GM19240 (cell line): ENCODE data around the gene CAPN15.

ENCODE experiments used
- DNase-seq: peaks from one replicate; pipeline ENCODE4 v3.0.0; 2011; ENCODE audit warnings: low spot score; ENCODE audit not compliant: insufficient read length

CAPN15 gene

DNA sequence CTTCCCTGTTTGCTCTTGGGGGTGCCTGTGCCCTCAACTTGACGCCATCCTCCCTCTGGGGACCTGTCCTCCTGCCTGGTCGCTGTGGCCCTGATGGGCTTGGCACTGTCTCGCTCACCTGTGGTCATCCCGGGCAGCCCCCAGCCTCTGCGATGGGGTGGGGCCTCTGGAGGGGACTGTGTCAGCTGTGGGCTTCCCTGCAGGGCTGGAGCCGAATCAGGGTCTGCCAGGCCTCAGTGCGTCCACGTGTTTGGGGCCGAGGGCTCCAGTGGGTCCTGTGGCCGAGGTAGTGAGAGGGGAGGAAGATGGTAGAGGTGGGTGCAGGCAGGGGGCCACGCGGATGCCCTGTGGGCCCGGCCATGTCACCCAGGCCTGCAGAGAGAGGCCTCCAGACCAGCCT lies 50.3 kb downstream of the CAPN15 start:
- DNase-seq: no peak

DNA sequence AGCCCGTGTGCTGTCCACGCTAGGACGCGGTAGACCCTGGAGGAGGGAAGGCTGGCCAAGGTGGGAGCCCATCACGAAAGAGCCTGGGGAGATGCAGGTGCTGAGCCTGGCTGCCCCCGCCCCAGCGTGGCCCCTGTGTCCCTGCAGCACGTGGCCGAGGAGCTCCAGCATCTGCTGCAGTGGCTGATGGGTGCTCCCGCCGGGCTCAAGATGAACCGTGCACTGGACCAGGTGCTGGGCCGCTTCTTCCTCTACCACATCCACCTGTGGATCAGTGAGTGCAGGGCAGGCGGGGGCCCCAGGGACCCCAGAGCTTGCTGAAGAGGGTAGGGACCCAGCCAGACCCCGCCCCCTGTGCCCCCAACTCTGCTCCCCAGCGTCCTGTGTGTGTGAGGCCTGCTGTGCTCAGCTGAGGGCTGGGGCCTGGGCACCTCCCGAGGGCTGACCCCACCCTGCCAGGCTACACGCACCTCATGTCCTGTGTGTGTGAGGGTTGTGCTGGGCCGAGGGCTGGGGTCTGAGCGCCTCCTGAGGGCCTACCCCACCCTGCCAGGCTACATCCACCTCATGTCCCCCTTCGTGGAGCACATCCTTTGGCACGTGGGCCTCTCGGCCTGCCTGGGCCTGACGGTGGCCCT lies 50.8 kb downstream of the CAPN15 start:
- no peak for DNase-seq

DNA sequence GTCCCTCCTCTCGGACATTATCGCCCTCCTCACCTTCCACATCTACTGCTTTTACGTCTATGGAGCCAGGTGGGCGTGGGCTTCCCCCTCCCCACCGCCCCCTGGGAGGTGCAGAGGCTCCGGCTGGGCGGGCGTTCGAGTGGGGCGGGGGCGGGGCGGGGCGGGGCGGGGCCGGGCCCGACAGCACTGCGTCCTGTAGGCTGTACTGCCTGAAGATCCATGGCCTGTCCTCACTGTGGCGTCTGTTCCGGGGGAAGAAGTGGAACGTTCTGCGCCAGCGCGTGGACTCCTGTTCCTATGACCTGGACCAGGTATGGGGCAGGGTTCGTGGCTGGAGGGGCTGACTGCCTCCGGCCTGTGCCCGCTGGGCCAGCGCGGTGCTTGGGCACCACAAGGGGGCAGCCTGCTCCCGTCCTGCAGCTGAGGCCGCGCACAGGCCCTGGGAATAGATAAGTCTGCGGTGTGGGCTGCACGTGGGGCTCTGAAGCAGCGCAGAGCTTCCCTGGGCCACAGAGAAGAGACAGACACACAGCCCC lies 51.4 kb downstream of the CAPN15 start:
- DNase-seq: peak; percentile 76

DNA sequence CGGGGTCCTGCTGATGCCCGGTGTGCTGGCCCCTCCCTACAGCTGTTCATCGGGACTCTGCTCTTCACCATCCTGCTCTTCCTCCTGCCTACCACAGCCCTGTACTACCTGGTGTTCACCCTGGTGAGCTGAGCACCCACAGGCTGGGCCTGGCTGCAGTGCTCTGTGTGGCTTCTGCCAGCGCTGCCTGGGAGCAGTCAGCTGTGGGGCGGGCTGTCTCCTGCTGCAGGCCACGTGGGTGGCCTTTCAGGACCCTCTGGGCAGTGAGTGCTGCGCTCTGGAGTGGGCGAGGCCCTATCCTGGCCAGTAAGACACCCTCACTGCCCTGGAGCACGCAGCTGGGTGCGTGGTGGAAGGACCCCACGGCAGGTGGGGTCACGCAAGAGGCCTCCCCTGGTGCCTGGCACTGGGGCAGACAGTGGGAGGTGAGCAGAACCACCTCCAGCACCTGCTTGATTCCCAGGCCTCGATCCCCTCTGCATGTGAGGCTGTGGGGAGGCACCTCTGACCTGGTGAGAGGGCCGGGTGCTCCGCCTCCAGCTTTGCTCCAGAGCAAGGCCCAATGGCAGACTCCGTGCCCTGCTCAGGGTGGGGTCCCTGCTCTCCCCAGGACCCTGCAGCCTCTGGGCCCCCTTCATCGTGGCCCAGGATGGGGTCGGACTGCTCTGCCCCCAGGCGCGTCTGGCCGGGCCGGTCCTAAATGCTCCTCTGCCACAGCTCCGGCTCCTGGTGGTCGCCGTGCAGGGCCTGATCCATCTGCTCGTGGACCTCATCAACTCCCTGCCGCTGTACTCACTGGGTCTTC lies 52.8 kb downstream of the CAPN15 start:
- DNase-seq: no peak

DNA sequence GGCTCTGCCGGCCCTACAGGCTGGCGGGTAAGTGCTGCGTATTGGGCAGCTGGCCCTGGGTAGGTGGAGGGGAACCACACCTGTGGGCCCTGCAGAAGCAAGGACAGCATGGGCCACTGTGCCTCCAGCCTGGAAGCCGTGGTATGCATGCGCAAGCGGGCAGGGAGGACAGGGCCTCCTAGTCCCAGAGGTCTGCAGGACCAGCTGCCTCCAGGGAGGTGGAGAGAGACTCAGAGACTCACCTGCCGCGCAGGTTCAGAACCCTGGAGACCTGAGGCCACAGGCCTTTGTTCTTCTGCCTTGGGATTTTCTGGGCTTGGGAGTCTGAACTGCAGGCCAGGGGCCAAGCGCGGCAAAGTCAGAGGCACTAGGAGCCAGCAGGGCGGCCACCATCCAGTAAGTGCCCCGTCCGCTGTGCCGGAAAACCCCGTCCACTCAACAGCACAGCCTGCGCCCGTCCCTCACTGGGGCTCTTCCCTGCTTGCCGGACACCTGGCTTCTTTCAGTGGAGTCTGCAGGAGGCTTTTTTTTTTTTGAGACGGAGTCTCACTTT lies 53.5 kb downstream of the CAPN15 start:
- DNase-seq: no peak

DNA sequence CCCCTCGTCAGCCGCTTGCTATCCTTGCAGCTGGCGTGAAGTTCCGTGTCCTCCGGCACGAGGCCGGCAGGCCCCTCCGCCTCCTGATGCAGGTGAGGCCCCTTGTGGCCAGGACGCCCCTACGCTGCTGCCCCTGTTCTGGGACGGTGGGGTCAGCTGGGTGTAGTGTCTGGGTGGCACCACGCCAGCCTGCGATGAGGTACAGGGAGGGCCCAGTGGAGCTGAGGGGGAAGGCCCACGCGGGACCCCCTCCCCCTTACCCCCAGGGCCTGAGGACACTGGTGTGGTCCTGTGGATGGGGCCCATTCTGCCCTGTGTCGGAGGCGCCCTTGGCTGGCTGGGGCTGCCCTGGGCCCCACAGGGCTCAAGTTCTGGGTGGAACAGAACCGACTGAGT lies 54.7 kb downstream of the CAPN15 start:
- no peak for DNase-seq

DNA sequence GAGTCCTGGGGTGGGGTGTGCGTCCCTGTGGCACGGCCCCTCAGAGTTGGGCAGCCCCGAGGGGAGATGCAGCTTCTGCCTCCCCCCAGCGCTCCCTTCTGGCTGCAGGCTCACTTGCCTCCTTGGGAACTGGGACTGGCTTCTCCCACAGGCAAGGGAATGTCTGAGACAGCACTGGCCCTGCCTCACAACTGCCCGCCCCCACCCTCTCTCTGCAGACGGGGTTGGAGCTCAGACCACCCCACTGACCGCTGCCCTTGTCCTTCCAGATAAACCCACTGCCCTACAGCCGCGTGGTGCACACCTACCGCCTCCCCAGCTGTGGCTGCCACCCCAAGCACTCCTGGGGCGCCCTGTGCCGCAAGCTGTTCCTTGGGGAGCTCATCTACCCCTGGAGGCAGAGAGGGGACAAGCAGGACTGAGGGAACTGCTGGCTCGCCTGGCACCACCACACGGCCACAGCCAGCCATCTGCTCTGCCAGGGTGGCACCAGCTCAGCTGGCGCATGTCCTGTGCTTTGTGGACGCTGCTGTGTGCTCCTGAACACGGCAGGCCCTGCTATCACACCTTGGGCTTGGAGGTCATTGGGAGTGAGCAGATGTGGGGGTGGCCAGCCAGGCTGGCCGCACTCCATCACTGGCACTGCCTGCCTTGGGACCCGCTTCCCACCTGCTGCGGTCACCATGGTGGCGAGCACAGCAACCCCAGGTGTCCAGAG lies 55.3 kb downstream of the CAPN15 start:
- no peak for DNase-seq

DNA sequence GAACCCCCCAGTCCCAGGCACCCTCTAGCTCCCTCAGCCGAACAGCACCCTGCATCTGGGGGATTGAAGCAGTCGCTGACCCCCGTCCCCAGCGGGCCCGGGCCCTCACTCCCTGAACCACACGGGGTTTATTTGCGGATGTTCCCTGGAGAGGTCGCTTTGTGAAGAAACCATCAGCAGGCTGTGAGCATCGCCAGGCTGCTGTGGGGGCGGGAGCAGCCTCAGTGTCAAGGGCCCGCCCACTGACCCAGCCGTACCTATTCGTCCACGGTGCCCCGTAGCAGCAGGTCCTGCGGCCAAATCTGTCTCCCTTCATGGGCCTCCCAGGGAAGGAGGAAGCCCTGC lies 55.9 kb downstream of the CAPN15 start:
- no peak for DNase-seq

DNA sequence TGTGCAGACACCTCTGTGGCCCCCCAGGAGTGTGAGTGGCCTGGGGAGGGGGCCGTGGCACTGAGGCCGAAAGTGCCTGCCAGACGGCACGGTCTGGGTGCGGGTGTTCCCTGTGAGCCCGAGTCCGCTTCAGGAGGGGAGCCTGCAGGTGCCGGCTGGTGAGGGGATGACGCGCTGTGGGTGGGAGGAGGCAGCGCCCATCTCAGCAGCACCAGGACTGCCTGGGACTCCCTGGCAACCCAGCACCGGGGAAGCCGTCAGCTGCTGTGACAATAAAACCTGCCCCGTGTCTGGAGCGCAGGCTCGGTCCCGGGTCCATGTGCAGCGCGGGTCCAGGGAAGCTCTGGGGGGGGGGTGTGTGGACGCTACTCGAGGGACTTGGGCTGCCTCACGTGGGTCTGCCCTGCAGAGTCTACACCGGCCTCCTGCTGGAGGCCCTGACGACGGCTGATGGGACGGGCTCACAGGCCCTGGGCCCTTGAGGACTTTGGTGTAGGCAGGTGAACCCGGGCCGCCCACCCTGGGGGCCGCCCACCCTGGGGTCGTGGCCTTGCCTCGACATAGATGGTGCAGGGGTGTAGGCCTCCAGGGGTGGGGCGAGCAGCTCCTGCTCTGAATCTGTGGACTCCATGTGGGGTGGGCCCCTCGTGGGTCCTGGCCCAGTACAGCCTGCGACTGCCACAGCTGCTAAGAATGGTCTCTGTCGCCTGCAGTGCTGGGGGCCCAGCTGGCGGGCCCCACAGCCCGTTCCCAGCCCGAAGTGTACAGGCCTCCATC lies 56.5 kb downstream of the CAPN15 start:
- DNase-seq: no peak

DNA sequence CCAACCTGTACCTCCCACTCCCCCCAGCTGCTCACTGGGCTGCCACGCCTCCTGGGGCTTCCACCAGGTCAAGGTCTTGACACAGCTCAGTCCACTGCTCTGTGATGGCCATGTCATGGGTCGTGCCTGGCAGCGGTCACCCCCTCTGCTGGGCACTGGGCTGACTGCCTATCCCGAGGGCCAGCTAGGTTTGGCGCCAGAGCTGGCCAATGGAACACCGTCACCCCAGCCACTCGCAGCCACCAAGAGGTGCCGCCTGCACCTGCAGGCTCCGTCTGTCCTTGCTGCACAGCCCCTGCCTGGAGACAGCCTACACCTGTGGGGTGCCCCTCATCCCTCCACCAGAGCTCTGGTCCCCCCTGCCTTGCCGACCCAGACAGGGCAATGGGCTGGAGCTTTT lies 57.8 kb downstream of the CAPN15 start:
- no peak for DNase-seq

DNA sequence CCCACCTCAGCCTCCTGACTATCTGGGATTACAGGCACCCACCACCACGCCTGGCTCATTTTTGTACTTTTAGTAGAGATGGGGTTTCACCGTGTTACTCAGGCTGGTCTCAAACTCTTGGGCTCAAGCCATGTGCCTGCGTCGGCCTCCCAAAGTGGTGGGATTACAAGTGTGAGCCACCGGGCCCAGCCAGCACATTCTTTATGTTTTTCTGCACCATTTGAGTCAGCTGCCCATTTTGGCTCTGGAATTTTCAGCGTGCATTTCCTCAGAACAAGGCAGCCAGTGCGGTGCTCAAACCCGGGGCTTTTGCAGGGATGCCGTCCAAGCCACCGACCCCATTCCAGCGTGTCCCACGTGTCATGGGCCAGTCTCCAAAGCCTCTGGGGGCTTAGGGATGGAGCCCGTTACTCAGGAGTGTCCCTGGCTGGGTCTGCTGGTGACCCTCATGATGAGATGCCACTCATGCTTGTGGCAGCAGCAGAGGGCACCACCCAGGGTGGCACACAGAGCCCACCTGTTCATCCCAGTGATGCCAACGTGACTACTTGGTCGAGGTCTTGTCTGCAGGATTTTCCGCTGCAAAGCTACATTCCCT lies 58.6 kb downstream of the CAPN15 start:
- DNase-seq: no peak

DNA sequence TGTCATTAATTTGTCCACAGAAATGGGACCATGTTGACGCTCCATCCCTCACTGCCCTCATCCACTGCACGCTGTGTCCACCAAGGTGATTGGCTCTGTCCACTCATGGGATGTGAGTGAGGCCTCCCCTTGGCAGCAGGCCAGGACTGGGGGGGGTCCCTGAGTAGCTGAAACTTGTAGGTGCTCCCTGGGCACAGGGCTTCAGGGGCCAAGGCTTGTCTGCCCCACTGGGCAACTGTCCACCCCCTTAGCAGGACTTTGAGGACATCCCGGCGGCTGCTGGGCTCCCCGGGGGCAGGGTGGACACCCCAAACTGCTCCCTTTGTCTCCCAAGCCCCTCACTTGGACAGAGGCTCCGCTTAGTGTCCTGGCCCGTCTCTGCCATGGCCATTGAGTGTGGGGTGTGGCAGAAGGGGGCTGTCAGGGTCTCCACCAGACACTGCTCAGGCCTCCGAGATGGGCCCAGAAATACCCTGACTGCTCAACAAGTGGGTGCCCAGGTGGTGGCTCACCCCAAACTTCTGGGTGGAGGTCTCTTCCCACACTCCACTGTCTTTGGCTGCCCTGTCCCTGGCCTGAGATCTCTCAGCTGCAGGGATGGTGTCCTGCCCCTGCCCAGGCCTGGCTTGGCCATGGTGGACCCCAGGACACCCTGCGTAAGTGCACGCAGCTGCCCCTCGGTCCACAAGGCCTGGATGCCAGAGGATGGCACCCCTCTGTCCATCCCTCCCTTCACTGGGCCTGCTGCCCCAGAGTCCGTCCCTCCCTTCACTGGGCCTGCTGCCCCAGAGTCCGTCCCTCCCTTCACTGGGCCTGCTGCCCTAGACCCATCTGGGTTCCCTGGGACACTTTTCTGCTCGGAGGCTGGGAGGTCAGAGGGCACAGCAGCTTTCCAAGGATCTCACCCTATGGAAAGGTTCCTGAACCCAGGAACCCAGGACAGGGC lies 59.4 kb downstream of the CAPN15 start:
- DNase-seq: no peak

DNA sequence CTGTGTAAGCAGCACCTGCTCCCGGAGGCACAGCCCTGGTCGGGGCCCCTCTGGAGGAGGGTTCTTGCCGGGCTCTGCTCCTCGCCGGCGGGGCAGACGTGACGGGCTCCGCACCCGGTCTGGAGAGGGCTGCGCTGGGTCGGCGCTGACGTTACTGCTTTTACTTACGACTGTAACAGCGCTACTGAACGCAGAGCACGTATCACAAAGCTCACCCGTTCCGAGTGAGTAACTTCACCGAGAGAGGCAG lies 61.1 kb downstream of the CAPN15 start:
- DNase-seq: no peak

DNA sequence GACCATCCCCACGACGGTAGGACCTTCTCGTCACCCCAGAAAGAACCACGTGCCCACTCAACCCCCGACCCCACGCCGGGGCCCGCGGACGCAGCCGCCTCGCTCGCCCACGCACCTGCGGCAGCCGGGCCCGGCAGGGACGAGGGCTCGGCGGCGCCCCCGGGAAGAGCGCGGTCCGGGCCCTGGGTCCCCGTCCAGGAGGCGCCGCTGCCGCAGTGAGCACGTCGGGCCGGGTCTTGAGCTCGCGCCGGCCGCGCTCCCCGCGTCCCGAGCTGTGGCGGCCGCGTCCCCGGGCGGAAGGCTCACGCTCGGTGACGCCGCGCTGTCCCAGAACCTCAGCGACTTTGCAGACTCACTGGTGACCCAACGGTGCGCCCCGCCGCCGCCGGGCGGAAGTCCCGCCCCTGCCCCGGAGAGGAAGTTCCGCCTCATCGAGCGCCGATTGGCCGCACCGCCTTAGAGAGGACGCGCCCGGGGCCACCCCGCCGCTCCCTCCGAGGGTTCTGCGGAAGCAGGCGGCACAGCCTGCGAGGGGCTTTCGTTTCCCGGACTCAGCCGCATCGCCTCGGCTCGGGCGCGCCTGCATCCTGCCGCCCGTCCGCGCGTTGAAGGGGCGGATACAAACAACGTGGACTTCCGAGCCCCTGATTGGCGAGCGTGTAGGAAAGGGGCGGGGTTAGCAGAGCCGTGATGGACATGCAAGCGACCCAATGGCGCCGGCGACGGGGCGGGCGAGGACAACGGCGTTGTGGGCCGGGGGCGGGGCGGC lies 61.6 kb downstream of the CAPN15 start:
- DNase-seq: peak; percentile 83

DNA sequence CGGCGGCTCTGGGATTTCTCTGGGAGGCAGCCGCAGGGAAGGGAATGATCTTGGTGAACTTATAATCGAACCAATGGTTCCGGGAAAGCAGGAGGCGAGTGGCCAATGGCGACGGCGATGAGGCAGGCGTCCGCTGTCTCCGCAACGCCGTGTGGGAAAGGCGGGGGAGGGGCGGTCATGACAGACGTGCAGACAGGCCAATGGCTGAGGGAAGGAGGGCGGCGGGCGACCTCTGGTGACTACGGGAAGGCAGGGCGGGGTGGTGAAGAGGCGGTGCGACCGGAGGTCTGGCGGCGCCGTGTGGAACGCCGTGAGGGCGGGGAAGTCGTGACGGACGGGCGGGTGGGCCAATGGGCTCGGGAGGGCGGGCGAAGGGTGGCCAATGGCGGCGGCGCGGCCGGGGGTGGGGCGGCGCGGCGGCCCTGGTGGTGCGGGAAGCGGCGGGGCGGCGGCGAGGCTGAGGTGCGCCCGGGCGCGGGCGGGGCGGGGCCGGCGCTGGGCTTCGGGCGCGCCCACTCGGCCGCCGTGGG lies 62.2 kb downstream of the CAPN15 start, which contains the start of gene RAB40C:
Gene RAB40C, plus strand, starts transcription at position 409 of the 530 bp plus-strand sequence. CDS start 226 bp downstream, outside the sequence.
- peak; percentile 99 for DNase-seq

DNA sequence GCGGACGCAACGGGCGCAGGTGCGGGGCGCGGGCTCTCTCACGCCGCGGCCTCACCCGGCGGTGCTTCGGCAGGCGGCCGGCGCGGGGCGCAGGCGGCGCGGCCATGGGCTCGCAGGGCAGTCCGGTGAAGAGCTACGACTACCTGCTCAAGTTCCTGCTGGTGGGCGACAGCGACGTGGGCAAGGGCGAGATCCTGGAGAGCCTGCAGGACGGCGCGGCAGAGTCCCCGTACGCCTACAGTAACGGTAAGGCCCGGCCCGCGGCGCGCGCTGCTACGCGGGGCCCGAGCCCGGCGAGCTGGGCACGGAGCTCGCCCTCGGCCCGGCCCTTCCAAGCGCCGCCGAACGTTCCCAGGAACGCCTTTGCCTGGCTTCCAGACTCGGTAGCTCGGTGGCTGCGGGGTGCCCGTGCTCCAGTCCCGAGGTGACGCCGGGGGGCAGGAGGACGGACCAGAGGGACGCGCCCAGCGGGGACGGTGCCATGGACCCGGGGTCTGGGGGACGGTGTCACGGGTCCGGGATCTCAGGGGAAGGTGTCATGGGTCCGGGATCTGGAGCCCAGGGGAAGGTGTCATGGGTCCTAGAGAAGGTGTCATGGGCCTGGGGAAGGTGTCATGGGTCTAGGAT lies 62.8 kb downstream of the CAPN15 start:
- no peak for DNase-seq

DNA sequence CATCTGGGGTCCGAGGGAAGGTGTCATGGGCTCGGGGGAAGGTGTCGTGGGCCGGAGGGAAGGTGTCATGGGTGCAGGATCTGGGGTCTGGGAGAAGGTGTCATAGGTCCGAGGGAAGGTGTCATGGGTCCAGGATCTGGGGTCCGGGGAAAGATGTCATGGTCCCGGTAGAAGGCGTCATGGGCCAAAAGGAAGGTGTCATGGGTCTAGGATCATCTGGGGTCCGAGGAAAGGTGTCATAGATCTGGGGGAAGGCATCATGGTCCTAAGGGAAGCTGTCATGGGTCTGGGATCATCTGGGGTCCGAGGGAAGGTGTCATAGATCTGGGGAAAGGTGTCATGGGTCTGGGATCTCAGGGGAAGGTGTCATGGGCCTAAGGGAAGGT lies 63.3 kb downstream of the CAPN15 start:
- no peak for DNase-seq

DNA sequence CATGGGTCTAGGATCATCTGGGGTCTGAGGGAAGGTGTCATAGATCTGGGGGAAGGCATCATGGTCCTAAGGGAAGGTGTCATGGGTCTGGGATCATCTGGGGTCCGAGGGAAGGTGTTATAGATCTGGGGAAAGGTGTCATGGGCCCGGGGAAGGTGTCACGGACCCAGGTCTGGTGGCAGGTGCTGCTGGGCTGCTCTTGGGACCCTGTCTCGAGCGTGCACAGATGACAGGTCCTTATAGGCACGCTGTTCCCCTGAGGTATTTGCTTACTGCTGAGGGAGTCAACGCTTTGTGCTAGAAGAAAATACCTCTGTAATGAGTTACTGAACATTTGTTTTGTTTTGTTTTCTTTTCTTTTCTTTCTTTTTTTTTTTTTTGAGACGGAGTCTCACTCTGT lies 63.7 kb downstream of the CAPN15 start:
- DNase-seq: no peak
